Muscle layer of duodenum (tissue), 2 donors: Measurements from ENCODE around the gene MFF.

Experiments
- H3K27ac ChIP-seq: one replicate; pipeline ENCODE4 v1.7.0; 2013; ENCODE audit warnings: mild to moderate bottlenecking, low read length
- H3K27me3 ChIP-seq: one replicate; pipeline ENCODE4 v1.7.0; 2013; ENCODE audit warnings: low read depth, mild to moderate bottlenecking, control low read depth, low read length
- H3K36me3 ChIP-seq, 2 donors: one replicate each; pipeline ENCODE4 v1.7.0; 2013; ENCODE audit warnings: low read length in 2 of 2, control low read depth in 1 of 2, mild to moderate bottlenecking in 1 of 2; ENCODE audit not compliant: insufficient read depth in 2 of 2, control insufficient read depth in 1 of 2
- H3K4me1 ChIP-seq, 2 donors: one replicate each; pipeline ENCODE4 v1.7.0; 2013; ENCODE audit warnings: low read length in 2 of 2, mild to moderate bottlenecking in 2 of 2, control low read depth in 1 of 2, moderate library complexity in 1 of 2; ENCODE audit not compliant: insufficient read depth in 2 of 2, control insufficient read depth in 1 of 2
- H3K4me3 ChIP-seq, 2 donors: one replicate each; pipeline ENCODE4 v1.7.0; 2013; ENCODE audit warnings: low read length in 2 of 2, low read depth in 1 of 2, mild to moderate bottlenecking in 1 of 2
- H3K9me3 ChIP-seq, 2 donors: one replicate each; pipeline ENCODE4 v1.7.0; 2013; ENCODE audit warnings: low read length in 2 of 2, control low read depth in 1 of 2, mild to moderate bottlenecking in 1 of 2; ENCODE audit not compliant: control insufficient read depth in 1 of 2
- donor health status: healthy.

The MFF gene

GRCh38 chr2:227337442-227337841, 12.4 kb downstream of the MFF start:
- H3K4me3 ChIP-seq = no peak overlapping the region
- no peaks in the 10 kb centered on the region for H3K9me3 ChIP-seq
- no peaks in the 10 kb centered on the region for H3K27me3 ChIP-seq
- no peaks in the 10 kb centered on the region for H3K4me1 ChIP-seq
- peaks cover 24 to 34% of the 10 kb centered on the region in 2 donors for H3K36me3 ChIP-seq
- H3K27ac ChIP-seq = no peak overlapping the region

GRCh38 chr2:227339098-227339599, 14.1 kb downstream of the MFF start:
- no peak overlapping the region for H3K27ac ChIP-seq
- no peaks in the 10 kb centered on the region for H3K27me3 ChIP-seq
- no peak overlapping the region for H3K4me3 ChIP-seq
- no peaks in the 10 kb centered on the region for H3K9me3 ChIP-seq
- H3K36me3 ChIP-seq = peaks cover 17 to 21% of the 10 kb centered on the region in 2 donors
- H3K4me1 ChIP-seq = no peaks in the 10 kb centered on the region

- H3K4me1 ChIP-seq = peaks cover 0 to 1% of the 10 kb centered on the region in 2 donors
- no peak overlapping the region for H3K4me3 ChIP-seq
- H3K9me3 ChIP-seq = no peaks in the 10 kb centered on the region
- no peak overlapping the region for H3K27ac ChIP-seq
- H3K36me3 ChIP-seq = peaks cover 10 to 18% of the 10 kb centered on the region in 2 donors
- no peaks in the 10 kb centered on the region for H3K27me3 ChIP-seq
Observed at GRCh38 chr2:227340106-227340505, 15.1 kb downstream of the MFF start.

GRCh38 chr2:227341553-227341952, 16.5 kb downstream of the MFF start:
- Histone ChIP-seq H3K36me3 (peaks cover 0 to 18% of the 10 kb centered on the region in 2 donors), H3K4me3 (no peak overlapping the region), H3K9me3 (no peaks in the 10 kb centered on the region), H3K27me3 (no peaks in the 10 kb centered on the region), H3K27ac (no peak overlapping the region), H3K4me1 (peaks cover 0 to 5% of the 10 kb centered on the region in 2 donors)

GRCh38 chr2:227344231-227344630, 19.2 kb downstream of the MFF start:
- no peaks in the 10 kb centered on the region for H3K27me3 ChIP-seq
- peaks cover 0 to 20% of the 10 kb centered on the region in 2 donors for H3K36me3 ChIP-seq
- H3K27ac ChIP-seq = no peak overlapping the region
- H3K4me1 ChIP-seq = peaks cover 0 to 5% of the 10 kb centered on the region in 2 donors
- no peaks in the 10 kb centered on the region for H3K9me3 ChIP-seq
- H3K4me3 ChIP-seq = no peak overlapping the region

GRCh38 chr2:227347117-227347516, 22.1 kb downstream of the MFF start:
- Histone ChIP-seq H3K4me1 (peaks cover 0 to 5% of the 10 kb centered on the region in 2 donors), H3K36me3 (peaks cover 3 to 22% of the 10 kb centered on the region in 2 donors), H3K27me3 (no peaks in the 10 kb centered on the region), H3K4me3 (no peak overlapping the region), H3K27ac (no peak overlapping the region), H3K9me3 (no peaks in the 10 kb centered on the region)

GRCh38 chr2:227348324-227348723, 23.3 kb downstream of the MFF start:
- Histone ChIP-seq H3K27me3 (no peaks in the 10 kb centered on the region), H3K36me3 (peaks cover 13 to 19% of the 10 kb centered on the region in 2 donors), H3K4me3 (no peak overlapping the region), H3K4me1 (peaks cover 0 to 5% of the 10 kb centered on the region in 2 donors), H3K9me3 (no peaks in the 10 kb centered on the region), H3K27ac (no peak overlapping the region)

GRCh38 chr2:227349989-227350612, 25.1 kb downstream of the MFF start:
- Histone ChIP-seq H3K27ac (no peak overlapping the region), H3K36me3 (peaks cover 14 to 19% of the 10 kb centered on the region in 2 donors), H3K4me3 (no peak overlapping the region), H3K27me3 (no peaks in the 10 kb centered on the region), H3K9me3 (no peaks in the 10 kb centered on the region), H3K4me1 (peaks cover 0 to 3% of the 10 kb centered on the region in 2 donors)

- Histone ChIP-seq H3K4me3 (no peak overlapping the region), H3K27me3 (no peaks in the 10 kb centered on the region), H3K9me3 (no peaks in the 10 kb centered on the region), H3K36me3 (peaks cover 23 to 30% of the 10 kb centered on the region in 2 donors), H3K27ac (no peak overlapping the region), H3K4me1 (no peaks in the 10 kb centered on the region)
Observed at GRCh38 chr2:227351639-227352038, 26.6 kb downstream of the MFF start.

- no peaks in the 10 kb centered on the region for H3K27me3 ChIP-seq
- H3K4me1 ChIP-seq = no peaks in the 10 kb centered on the region
- H3K27ac ChIP-seq = no peak overlapping the region
- H3K4me3 ChIP-seq = no peak overlapping the region
- H3K36me3 ChIP-seq = peaks cover 43 to 59% of the 10 kb centered on the region in 2 donors
- no peaks in the 10 kb centered on the region for H3K9me3 ChIP-seq
Observed at GRCh38 chr2:227360351-227360750, 35.3 kb downstream of the MFF start.

- H3K36me3 ChIP-seq = peaks cover 19 to 30% of the 10 kb centered on the region in 2 donors
- no peaks in the 10 kb centered on the region for H3K27me3 ChIP-seq
- no peak overlapping the region for H3K4me3 ChIP-seq
- no peaks in the 10 kb centered on the region for H3K9me3 ChIP-seq
- no peak overlapping the region for H3K27ac ChIP-seq
- H3K4me1 ChIP-seq = peaks cover 0 to 5% of the 10 kb centered on the region in 2 donors
Observed at GRCh38 chr2:227363756-227364155, 38.7 kb downstream of the MFF start.
